NCI-H1417 (cell line): ENCODE data around the gene NFATC2.
"Not testable (repeated sequence)": the region's sequence is repeated elsewhere in the genome, so short reads cannot be mapped to it uniquely, and the experiment has no call there.

Experiments
- DNase-seq, 3 experiments: peaks; one replicate each; lab custom pipeline; 2025; lab: John Stamatoyannopoulos, UW

Gene NFATC2

GRCh38 chr20:51568533-51568932 is 26.0 kb upstream of the NFATC2 start:
- DNase-seq, result not testable (repeated sequence)

- DNase-seq, result no peak
These were observed 25.1 kb upstream of the NFATC2 start for GRCh38 chr20:51567622-51568021.

- no peak for DNase-seq
These were observed 24.1 kb upstream of the NFATC2 start for GRCh38 chr20:51566594-51566993.

GRCh38 chr20:51565298-51566144 is 23.0 kb upstream of the NFATC2 start:
- DNase-seq, result no peak

GRCh38 chr20:51563486-51564332 is 21.2 kb upstream of the NFATC2 start:
- peak in 2 of 3 experiments; percentile 26 to 35 for DNase-seq

GRCh38 chr20:51563174-51563485 is 20.6 kb upstream of the NFATC2 start:
- no peak for DNase-seq

- peak in 2 of 3 experiments; percentile 70 to 76 for DNase-seq
These were observed 20.0 kb upstream of the NFATC2 start for GRCh38 chr20:51562332-51563173.

- DNase-seq, result no peak
These were observed 19.5 kb upstream of the NFATC2 start for GRCh38 chr20:51562027-51562331.

- peak in 1 of 3 experiments; percentile 9 for DNase-seq
These were observed 18.2 kb upstream of the NFATC2 start for GRCh38 chr20:51560550-51561307.

- DNase-seq, result no peak
These were observed 17.5 kb upstream of the NFATC2 start for GRCh38 chr20:51560042-51560441.

GRCh38 chr20:51554538-51555165 is 12.1 kb upstream of the NFATC2 start:
- DNase-seq, result no peak

GRCh38 chr20:51553897-51554486 is 11.5 kb upstream of the NFATC2 start:
- no peak for DNase-seq

- no peak for DNase-seq
These were observed 8.7 kb upstream of the NFATC2 start for GRCh38 chr20:51551186-51551585.

GRCh38 chr20:51549474-51549873 is 7.0 kb upstream of the NFATC2 start:
- DNase-seq, result no peak

- DNase-seq, result no peak
These were observed 5.4 kb upstream of the NFATC2 start for GRCh38 chr20:51547951-51548350.

- no peak for DNase-seq
These were observed 3.0 kb upstream of the NFATC2 start for GRCh38 chr20:51545515-51545914.

GRCh38 chr20:51543422-51543788 is 886 bp upstream of the NFATC2 start:
- no peak for DNase-seq

- peak in 2 of 3 experiments; percentile 55 to 73 for DNase-seq
These were observed 417 bp downstream of the NFATC2 start for GRCh38 chr20:51542033-51542570.

- DNase-seq, result peak; percentile 48 to 58 (median 55)
These were observed 1.1 kb downstream of the NFATC2 start for GRCh38 chr20:51541189-51542032.

- no peak for DNase-seq
These were observed 1.9 kb downstream of the NFATC2 start for GRCh38 chr20:51540580-51540979.
